ENCODE results near the gene PATZ1.

The PATZ1 gene

GRCh38 chr22:31279327-31279669 lies 66.8 kb downstream of the PATZ1 start:
- peaks cover 13 to 69% of the 10 kb centered on the region in 2 experiments for H3K36me3 ChIP-seq (ENCODE audit: control insufficient read depth in 2 of 2, insufficient read depth in 1 of 2, low read length in 2 of 2)
- POLR2A ChIA-PET, result no interaction called here
- H3K4me3 ChIP-seq (ENCODE audit: low read depth, low read length), result no peak overlapping the region
- H3K27ac ChIP-seq (ENCODE audit: extremely low read depth, low read depth, low read length), result no peak overlapping the region
- H3K9me3 ChIP-seq (ENCODE audit: control insufficient read depth, insufficient read depth, low read depth, low read length), result no peaks in the 10 kb centered on the region
- H3K4me1 ChIP-seq (ENCODE audit: control insufficient read depth, insufficient read depth, low read length), result no peaks in the 10 kb centered on the region
- CTCF ChIA-PET, result interaction anchor here (1.3 to 2.1 kb wide), 2 partner anchors 9 to 13 kb away, joined by 4 to 12 read pairs; partner anchors contain the start of gene PIK3IP1
- TF ChIP-seq MZF1 (tag by site-specific recombination; IDR thresholded peaks at IDR 0.05; ENCODE audit: borderline replicate concordance) (no peak), ZNF747 (tag by site-specific recombination; IDR thresholded peaks at IDR 0.05) (no peak), ZFP37 (tag by site-specific recombination; IDR thresholded peaks at IDR 0.05) (no peak)
- TF ChIP-seq, protein P1, sequence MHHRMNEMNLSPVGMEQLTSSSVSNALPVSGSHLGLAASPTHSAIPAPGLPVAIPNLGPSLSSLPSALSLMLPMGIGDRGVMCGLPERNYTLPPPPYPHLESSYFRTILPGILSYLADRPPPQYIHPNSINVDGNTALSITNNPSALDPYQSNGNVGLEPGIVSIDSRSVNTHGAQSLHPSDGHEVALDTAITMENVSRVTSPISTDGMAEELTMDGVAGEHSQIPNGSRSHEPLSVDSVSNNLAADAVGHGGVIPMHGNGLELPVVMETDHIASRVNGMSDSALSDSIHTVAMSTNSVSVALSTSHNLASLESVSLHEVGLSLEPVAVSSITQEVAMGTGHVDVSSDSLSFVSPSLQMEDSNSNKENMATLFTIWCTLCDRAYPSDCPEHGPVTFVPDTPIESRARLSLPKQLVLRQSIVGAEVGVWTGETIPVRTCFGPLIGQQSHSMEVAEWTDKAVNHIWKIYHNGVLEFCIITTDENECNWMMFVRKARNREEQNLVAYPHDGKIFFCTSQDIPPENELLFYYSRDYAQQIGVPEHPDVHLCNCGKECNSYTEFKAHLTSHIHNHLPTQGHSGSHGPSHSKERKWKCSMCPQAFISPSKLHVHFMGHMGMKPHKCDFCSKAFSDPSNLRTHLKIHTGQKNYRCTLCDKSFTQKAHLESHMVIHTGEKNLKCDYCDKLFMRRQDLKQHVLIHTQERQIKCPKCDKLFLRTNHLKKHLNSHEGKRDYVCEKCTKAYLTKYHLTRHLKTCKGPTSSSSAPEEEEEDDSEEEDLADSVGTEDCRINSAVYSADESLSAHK (tag by site-specific recombination; IDR thresholded peaks at IDR 0.05), result no peak

GRCh38 chr22:31278626-31279326 lies 67.4 kb downstream of the PATZ1 start:
- POLR2A ChIA-PET, result no interaction called here
- Histone ChIP-seq H3K4me3 (ENCODE audit: low read depth, low read length) (no peak overlapping the region), H3K4me1 (ENCODE audit: control insufficient read depth, insufficient read depth, low read length) (no peaks in the 10 kb centered on the region), H3K27ac (ENCODE audit: extremely low read depth, low read depth, low read length) (no peak overlapping the region), H3K36me3 (ENCODE audit: control insufficient read depth in 2 of 2, insufficient read depth in 1 of 2, low read length in 2 of 2) (peaks cover 13 to 75% of the 10 kb centered on the region in 2 experiments), H3K9me3 (ENCODE audit: control insufficient read depth, insufficient read depth, low read depth, low read length) (no peaks in the 10 kb centered on the region)
- CTCF ChIA-PET, result interaction anchor here (0.7 to 2.1 kb wide), 3 partner anchors 9 to 129 kb away, joined by 4 to 12 read pairs (median 6); partner anchors contain the start of gene PIK3IP1
- no peak for TF ChIP-seq ZNF266 (tag by site-specific recombination; IDR thresholded peaks at IDR 0.05; ENCODE audit: low read depth)
- peak; percentile 21; the same call in 1 of the 2 replicates for TF ChIP-seq ZIC2 (tag by site-specific recombination; IDR thresholded peaks at IDR 0.05)

GRCh38 chr22:31278151-31278621 lies 68.0 kb downstream of the PATZ1 start:
- peaks cover 13 to 81% of the 10 kb centered on the region in 2 experiments for H3K36me3 ChIP-seq (ENCODE audit: control insufficient read depth in 2 of 2, insufficient read depth in 1 of 2, low read length in 2 of 2)
- ChIA-PET CTCF (interaction anchor here (0.7 to 0.9 kb wide), 3 partner anchors 129 to 193 kb away, joined by 3 to 6 read pairs (median 4); partner anchors contain the start of gene SELENOM), POLR2A (no interaction called here)
- TF ChIP-seq ZIC2 (tag by site-specific recombination; IDR thresholded peaks at IDR 0.05) (peak; percentile 99), ZNF354C (tag by site-specific recombination; IDR thresholded peaks at IDR 0.05; ENCODE audit: borderline replicate concordance, low read depth) (no peak)
- no peak overlapping the region for H3K27ac ChIP-seq (ENCODE audit: extremely low read depth, low read depth, low read length)
- no peaks in the 10 kb centered on the region for H3K9me3 ChIP-seq (ENCODE audit: control insufficient read depth, insufficient read depth, low read depth, low read length)
- no peaks in the 10 kb centered on the region for H3K4me1 ChIP-seq (ENCODE audit: control insufficient read depth, insufficient read depth, low read length)
- H3K4me3 ChIP-seq (ENCODE audit: low read depth, low read length), result no peak overlapping the region

- Histone ChIP-seq H3K27ac (ENCODE audit: extremely low read depth, low read depth, low read length) (no peak overlapping the region), H3K4me3 (ENCODE audit: low read depth, low read length) (no peak overlapping the region), H3K4me1 (ENCODE audit: control insufficient read depth, insufficient read depth, low read length) (no peaks in the 10 kb centered on the region), H3K9me3 (ENCODE audit: control insufficient read depth, insufficient read depth, low read depth, low read length) (no peaks in the 10 kb centered on the region), H3K36me3 (ENCODE audit: control insufficient read depth in 2 of 2, insufficient read depth in 1 of 2, low read length in 2 of 2) (peaks cover 13 to 81% of the 10 kb centered on the region in 2 experiments)
- ChIA-PET CTCF (interaction anchor here (0.7 to 0.9 kb wide), 4 partner anchors 68 to 192 kb away, joined by 3 to 13 read pairs (median 5); partner anchors contain the start of gene SELENOM), POLR2A (no interaction called here)
- TF ChIP-seq ZNF404 (tag by site-specific recombination; IDR thresholded peaks at IDR 0.05) (no peak), ZNF549 (tag by site-specific recombination; IDR thresholded peaks at IDR 0.05) (no peak), ZXDB (tag by site-specific recombination; IDR thresholded peaks at IDR 0.05) (no peak)
- TF ChIP-seq, protein P2, sequence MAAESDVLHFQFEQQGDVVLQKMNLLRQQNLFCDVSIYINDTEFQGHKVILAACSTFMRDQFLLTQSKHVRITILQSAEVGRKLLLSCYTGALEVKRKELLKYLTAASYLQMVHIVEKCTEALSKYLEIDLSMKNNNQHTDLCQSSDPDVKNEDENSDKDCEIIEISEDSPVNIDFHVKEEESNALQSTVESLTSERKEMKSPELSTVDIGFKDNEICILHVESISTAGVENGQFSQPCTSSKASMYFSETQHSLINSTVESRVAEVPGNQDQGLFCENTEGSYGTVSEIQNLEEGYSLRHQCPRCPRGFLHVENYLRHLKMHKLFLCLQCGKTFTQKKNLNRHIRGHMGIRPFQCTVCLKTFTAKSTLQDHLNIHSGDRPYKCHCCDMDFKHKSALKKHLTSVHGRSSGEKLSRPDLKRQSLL (tag by site-specific recombination; IDR thresholded peaks at IDR 0.05), result no peak
These were observed 68.4 kb downstream of the PATZ1 start for GRCh38 chr22:31277741-31278140.
